Dermis microvascular lymphatic vessel endothelial cell (primary cell): ENCODE measurements around the gene CPO. TPM values are rescaled to one million over a fixed set of nuclear protein-coding genes. Genes with fewer than 3 reads are reported as not detected.

Experiments used
- DNase-seq, 2 donors: peaks; one replicate each; pipeline versions ENCODE4 v3.0.0 to v3.0.0-alpha.2; 2010; ENCODE audit warnings: low read depth in 2 of 2
- total RNA-seq: library from RNA; depleted of rRNA; stranded (reverse); fragments of >200 nt; gene quantifications from 2 replicates; pipeline ENCODE4 v1.2.1, GENCODE V29; 2014

The CPO gene
- total RNA-seq, 1 donor from 2014 or later, result not detected

DNA sequence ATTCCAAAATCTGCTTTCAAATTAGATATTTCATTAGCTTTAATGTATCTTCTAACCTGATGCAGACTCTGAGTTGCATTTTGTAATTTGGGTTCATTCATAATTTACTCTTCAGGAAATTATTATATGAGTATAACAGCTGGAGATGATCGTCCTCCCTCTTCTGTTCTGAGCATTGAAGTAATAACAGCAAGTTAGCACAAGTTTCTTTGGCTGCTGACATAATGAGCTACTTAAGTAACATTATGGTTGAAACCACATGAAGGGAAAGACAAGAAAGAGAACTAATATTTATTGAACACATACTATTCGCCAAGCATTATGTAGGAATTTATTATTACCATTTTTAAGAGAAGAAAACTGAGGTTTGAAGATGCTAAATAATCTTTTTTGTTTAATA lies 75.1 kb downstream of the CPO start:
- DNase-seq, result no peak

DNA sequence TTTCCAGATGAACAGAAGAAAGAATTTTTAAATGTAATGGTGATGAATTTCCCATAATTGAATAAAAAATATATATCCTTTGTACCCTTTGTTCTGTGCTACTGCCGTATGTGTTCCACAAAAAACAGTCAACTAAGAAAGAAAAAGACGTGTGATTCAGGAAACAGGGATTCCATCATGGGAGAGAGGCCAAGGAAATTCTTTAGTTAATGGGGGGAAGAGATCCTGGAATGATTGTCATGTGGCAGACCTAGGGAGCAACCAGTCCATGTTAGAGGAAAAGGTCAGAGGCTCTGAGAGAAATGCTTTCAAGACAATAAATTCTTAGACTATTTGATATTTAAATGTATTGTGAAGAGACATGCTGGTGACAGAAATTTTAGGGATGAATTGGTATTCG lies 76.6 kb downstream of the CPO start:
- DNase-seq, result peak; percentile 11 to 71

Other genes starting within 250 kb of the CPO start
- not detected in 2 replicates for gene DYTN, start 221.1 kb upstream of the CPO start, total RNA-seq
- 0.13 TPM in 2 replicates for gene MDH1B, start 174.2 kb upstream of the CPO start, total RNA-seq
- gene FASTKD2, start 173.9 kb upstream of the CPO start, total RNA-seq, result 27.6 and 31.6 TPM in 2 replicates
- 8.5 and 8.7 TPM in 2 replicates for gene KLF7, start 226.4 kb downstream of the CPO start, total RNA-seq